ENCODE measurements around the gene INTS15. TPM values are rescaled to one million over a fixed set of nuclear protein-coding genes. Genes with fewer than 3 reads are reported as not detected.

The INTS15 gene
- total RNA-seq, 2 experiments from 2014 or later = 33.0 to 40.9 TPM

- ChIA-PET CTCF (ENCODE audit: unreplicated experiment) (no interaction called here), POLR2A (interaction anchor here (0.6 kb wide), 1 partner anchor 88 kb away, joined by 3 read pairs; no protein-coding TSS in a partner anchor)
- no peak for TF ChIP-seq CTCF (conservative IDR thresholded peaks at IDR 0.05; ENCODE audit: low read length)
- no peak for TF ChIP-seq EZH2phosphoT487 (IDR thresholded peaks at IDR 0.05; ENCODE audit: borderline replicate concordance, low read depth, low read length)
- no peaks in the 10 kb centered on the region for H3K9me3 ChIP-seq (ENCODE audit: low read length)
- H3K27ac ChIP-seq (ENCODE audit: low read depth, low read length, poor library complexity, severe bottlenecking) = no peak overlapping the region
- no TSS peak for BruUV-seq (replicated peaks)
- H3K4me1 ChIP-seq (ENCODE audit: insufficient read depth, low read length, poor library complexity, severe bottlenecking) = no peaks in the 10 kb centered on the region
- H3K36me3 ChIP-seq (ENCODE audit: insufficient read depth, low read length) = peaks cover 96% of the 10 kb centered on the region
- no peak overlapping the region for H2AFZ ChIP-seq (ENCODE audit: low read length)
- no peak overlapping the region for H3K4me2 ChIP-seq (ENCODE audit: low read length)
- no peaks in the 10 kb centered on the region for H3K9me2 ChIP-seq (ENCODE audit: insufficient read depth, low read length)
- H3K79me2 ChIP-seq (ENCODE audit: insufficient read depth, low read depth, low read length) = no peaks in the 10 kb centered on the region
- no peak for DNase-seq (ENCODE audit: low spot score)
- H3K4me3 ChIP-seq (ENCODE audit: low read depth, low read length, poor library complexity, severe bottlenecking) = no peak overlapping the region
- intact Hi-C loops (cut with micrococcal nuclease; ENCODE audit: unreplicated experiment) = no loop called here
- H4K20me1 ChIP-seq (ENCODE audit: insufficient read depth, low read length) = no peaks in the 10 kb centered on the region
Measured at GRCh38 chr7:6646465-6646864, 56.6 kb downstream of the INTS15 start.

- CTCF ChIA-PET (ENCODE audit: unreplicated experiment) = no interaction called here
- no peak overlapping the region for H3K27ac ChIP-seq (ENCODE audit: low read depth, low read length, poor library complexity, severe bottlenecking)
- peaks cover 96% of the 10 kb centered on the region for H3K36me3 ChIP-seq (ENCODE audit: insufficient read depth, low read length)
- no TSS peak for BruUV-seq (replicated peaks)
- H3K4me2 ChIP-seq (ENCODE audit: low read length) = no peak overlapping the region
- no peak overlapping the region for H2AFZ ChIP-seq (ENCODE audit: low read length)
- intact Hi-C loops (cut with micrococcal nuclease; ENCODE audit: unreplicated experiment) = no loop called here
- no peak for TF ChIP-seq CTCF (conservative IDR thresholded peaks at IDR 0.05; ENCODE audit: low read length)
- TF ChIP-seq EZH2phosphoT487 (IDR thresholded peaks at IDR 0.05; ENCODE audit: borderline replicate concordance, low read depth, low read length) = no peak
- H4K20me1 ChIP-seq (ENCODE audit: insufficient read depth, low read length) = no peaks in the 10 kb centered on the region
- DNase-seq (ENCODE audit: low spot score) = no peak
- H3K4me3 ChIP-seq (ENCODE audit: low read depth, low read length, poor library complexity, severe bottlenecking) = no peak overlapping the region
- H3K9me3 ChIP-seq (ENCODE audit: low read length) = no peaks in the 10 kb centered on the region
- H3K4me1 ChIP-seq (ENCODE audit: insufficient read depth, low read length, poor library complexity, severe bottlenecking) = no peaks in the 10 kb centered on the region
- H3K79me2 ChIP-seq (ENCODE audit: insufficient read depth, low read depth, low read length) = no peaks in the 10 kb centered on the region
- no peaks in the 10 kb centered on the region for H3K9me2 ChIP-seq (ENCODE audit: insufficient read depth, low read length)
- POLR2A ChIA-PET = no interaction called here
Measured at GRCh38 chr7:6647080-6647479, 57.3 kb downstream of the INTS15 start.

- Histone ChIP-seq H3K79me2 (ENCODE audit: insufficient read depth, low read depth, low read length) (no peaks in the 10 kb centered on the region), H3K4me3 (ENCODE audit: low read depth, low read length, poor library complexity, severe bottlenecking) (no peak overlapping the region), H3K27ac (ENCODE audit: low read depth, low read length, poor library complexity, severe bottlenecking) (no peak overlapping the region), H3K9me2 (ENCODE audit: insufficient read depth, low read length) (no peaks in the 10 kb centered on the region), H3K9me3 (ENCODE audit: low read length) (no peaks in the 10 kb centered on the region), H2AFZ (ENCODE audit: low read length) (no peak overlapping the region), H4K20me1 (ENCODE audit: insufficient read depth, low read length) (no peaks in the 10 kb centered on the region), H3K4me2 (ENCODE audit: low read length) (no peak overlapping the region), H3K36me3 (ENCODE audit: insufficient read depth, low read length) (peaks cover 96% of the 10 kb centered on the region), H3K4me1 (ENCODE audit: insufficient read depth, low read length, poor library complexity, severe bottlenecking) (no peaks in the 10 kb centered on the region)
- intact Hi-C loops (cut with micrococcal nuclease; ENCODE audit: unreplicated experiment) = no loop called here
- POLR2A ChIA-PET = no interaction called here
- TF ChIP-seq EZH2phosphoT487 (IDR thresholded peaks at IDR 0.05; ENCODE audit: borderline replicate concordance, low read depth, low read length) = no peak
- TF ChIP-seq CTCF (conservative IDR thresholded peaks at IDR 0.05; ENCODE audit: low read length) = no peak
- CTCF ChIA-PET (ENCODE audit: unreplicated experiment) = no interaction called here
- no peak for DNase-seq (ENCODE audit: low spot score)
- no TSS peak for BruUV-seq (replicated peaks)
Measured at GRCh38 chr7:6647541-6647940, 57.7 kb downstream of the INTS15 start.
